ENCODE data around the gene GIMAP6.

GIMAP6 gene

DNA sequence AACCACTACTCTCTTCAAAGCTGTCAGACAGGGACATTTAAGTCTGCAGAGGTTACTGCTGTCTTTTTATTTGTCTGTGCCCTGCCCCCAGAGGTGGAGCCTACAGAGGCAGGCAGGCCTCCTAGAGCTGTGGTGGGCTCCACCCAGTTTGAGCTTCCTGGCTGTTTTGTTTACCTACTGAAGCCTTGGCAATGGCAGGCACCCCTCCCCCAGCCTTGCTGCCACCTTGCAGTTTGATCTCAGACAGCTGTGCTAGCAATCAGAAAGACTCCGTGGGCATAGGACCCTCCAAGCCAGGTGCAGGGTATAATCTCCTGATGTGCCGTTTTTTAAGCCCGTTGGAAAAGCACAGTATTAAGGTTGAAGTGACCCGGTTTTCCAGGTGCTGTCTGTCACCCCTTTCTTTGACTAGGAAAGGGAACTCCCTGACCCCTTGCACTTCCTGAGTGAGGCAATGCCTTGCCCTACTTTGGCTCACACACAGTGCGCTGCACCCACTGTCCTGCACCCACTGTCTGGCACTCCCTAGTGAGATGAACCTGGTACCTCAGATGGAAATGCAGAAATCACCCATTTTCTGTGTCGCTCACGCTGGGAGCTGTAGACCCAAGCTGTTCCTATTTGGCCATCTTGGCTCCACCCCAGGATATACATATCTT, 52.1 kb downstream of the GIMAP6 start:
- DNase-seq, result peak in 1 of 4 experiments; percentile 17
